Psoas muscle (tissue), 8 donors: ENCODE results near the gene SCYL3. TPM values are rescaled to one million over a fixed set of nuclear protein-coding genes. Genes with fewer than 3 reads are reported as not detected.
"Not testable (repeated sequence)": the region's sequence is repeated elsewhere in the genome, so short reads cannot be mapped to it uniquely, and the experiment has no call there.

Experiments
- ATAC-seq, 4 donors: fragments of 200-7000 bp; cut with Tn5 transposase; one replicate each; pipeline ENCODE4 v1.9.1; 2020; ENCODE audit warnings: moderate library complexity in 3 of 4, mild to moderate bottlenecking in 2 of 4
- DNase-seq, 2 donors: peaks; one replicate each; pipeline ENCODE4 v3.0.0-alpha.2; 2020
- H3K27ac ChIP-seq: fragments of 200-600 bp; one replicate; pipeline ENCODE4 v1.8.0; 2022
- H3K27me3 ChIP-seq, 3 donors: fragments of 200-600 bp in 1 of 3; one replicate each; pipeline versions ENCODE4 v1.6.1 to v1.8.0; 2013 to 2022; ENCODE audit warnings: low read length in 2 of 3, mild to moderate bottlenecking in 2 of 3, moderate library complexity in 1 of 3; ENCODE audit not compliant: insufficient read depth in 3 of 3
- H3K36me3 ChIP-seq, 2 donors: fragments of 200-600 bp in 1 of 2; one replicate each; pipeline versions ENCODE4 v1.6.1 to v1.8.0; 2013 to 2022; ENCODE audit warnings: low read depth in 1 of 2, mild to moderate bottlenecking in 1 of 2, moderate library complexity in 1 of 2; ENCODE audit not compliant: insufficient read depth in 1 of 2
- H3K4me1 ChIP-seq: fragments of 200-600 bp; one replicate; pipeline ENCODE4 v1.8.0; 2022
- H3K4me3 ChIP-seq: fragments of 200-600 bp; one replicate; pipeline ENCODE4 v1.8.0; 2022; ENCODE audit warnings: mild to moderate bottlenecking
- H3K9me3 ChIP-seq: fragments of 200-600 bp; one replicate; pipeline ENCODE4 v1.8.0; 2022
- WGBS, 3 donors: extraction: QIAGEN DNeasy Blood & Tissue Kit; methylation state at CpG; one replicate each; pipeline versions ENCODE4 v1.1.6 to v1.1.7; 2013; 5-methylcytosine and 5-hydroxymethylcytosine counted together
- intact Hi-C, 2 donors: fragments of 100-400 bp; cut with DNase I; formaldehyde crosslinking; loops; one replicate each; pipeline versions ENCODE4 v1.11.0 to v1.14.2; 2022
- polyA plus RNA-seq, 3 donors: library from polyadenylated mRNA; stranded (reverse); fragments of 200-250 nt; gene quantifications; one replicate each; pipeline ENCODE4 v1.2.3, GENCODE V29; 2013
- total RNA-seq, 4 donors: library from RNA; stranded (reverse); fragmentation: NEBNext Ultra II Directional in 2 of 4; extraction: Animal tissue kit (Norgen Biotek cat#: 25700) in 2 of 4; gene quantifications; one replicate each; pipeline versions ENCODE4 v1.2.1 to v1.2.4, GENCODE V29; 2021 to 2023
- TF ChIP-seq, protein P1 (sequence below): fragments of 200-600 bp; IDR thresholded peaks from one replicate; pipeline ENCODE4 v1.8.0; 2022; ENCODE audit warnings: antibody characterized with exemption
- donor health status: healthy with polysubstance abuse.
- donor health status: DM: no; HTN: no; CAD: no; lungs with moderate emphysema.
- donor health status: Bipolar disorder and iron deficiency.
- donor health status: healthy.
- donor health status: DM: yes; HTN: yes; CAD: no.
- donor health status: DM: no; HTN: no; CAD: no.
- donor health status: DM: no; HTN: no; CAD: no.
- donor health status: DM: yes; HTN: yes; CAD: no.

Gene SCYL3
- total and polyA plus RNA-seq, 7 donors = 6.0 to 15.7 (median 7.5) TPM

DNA sequence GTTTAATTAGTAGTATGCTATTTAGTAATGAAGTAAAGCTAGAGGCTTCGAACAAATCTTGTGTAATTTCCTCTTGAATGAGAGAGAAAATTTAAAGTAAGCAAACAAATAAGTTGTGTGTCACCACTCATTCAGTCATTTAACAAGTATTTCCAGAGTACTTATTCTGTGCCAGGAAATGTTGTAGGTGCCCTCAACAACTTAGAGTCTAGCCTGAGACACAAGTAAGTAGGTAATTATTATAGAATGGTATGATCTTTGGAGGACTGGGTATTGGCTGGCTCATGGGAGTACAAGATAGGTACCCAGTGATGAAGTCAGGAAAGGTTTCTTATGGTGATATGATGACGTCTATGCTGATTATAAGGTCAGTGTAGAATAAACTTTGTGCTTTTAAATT, 81.6 kb downstream of the SCYL3 start:
- intact Hi-C loops = loop anchor here in 1 of 2 donors (5.0 kb wide), 1 partner anchor 260 kb away; no protein-coding TSS in a partner anchor
- Histone ChIP-seq H3K36me3 (peaks cover 0 to 26% of the 10 kb centered on the region in 2 donors), H3K27ac (no peak overlapping the region), H3K4me1 (no peaks in the 10 kb centered on the region), H3K27me3 (no peaks in the 10 kb centered on the region), H3K9me3 (no peaks in the 10 kb centered on the region), H3K4me3 (no peak overlapping the region)
- TF ChIP-seq, protein P1, sequence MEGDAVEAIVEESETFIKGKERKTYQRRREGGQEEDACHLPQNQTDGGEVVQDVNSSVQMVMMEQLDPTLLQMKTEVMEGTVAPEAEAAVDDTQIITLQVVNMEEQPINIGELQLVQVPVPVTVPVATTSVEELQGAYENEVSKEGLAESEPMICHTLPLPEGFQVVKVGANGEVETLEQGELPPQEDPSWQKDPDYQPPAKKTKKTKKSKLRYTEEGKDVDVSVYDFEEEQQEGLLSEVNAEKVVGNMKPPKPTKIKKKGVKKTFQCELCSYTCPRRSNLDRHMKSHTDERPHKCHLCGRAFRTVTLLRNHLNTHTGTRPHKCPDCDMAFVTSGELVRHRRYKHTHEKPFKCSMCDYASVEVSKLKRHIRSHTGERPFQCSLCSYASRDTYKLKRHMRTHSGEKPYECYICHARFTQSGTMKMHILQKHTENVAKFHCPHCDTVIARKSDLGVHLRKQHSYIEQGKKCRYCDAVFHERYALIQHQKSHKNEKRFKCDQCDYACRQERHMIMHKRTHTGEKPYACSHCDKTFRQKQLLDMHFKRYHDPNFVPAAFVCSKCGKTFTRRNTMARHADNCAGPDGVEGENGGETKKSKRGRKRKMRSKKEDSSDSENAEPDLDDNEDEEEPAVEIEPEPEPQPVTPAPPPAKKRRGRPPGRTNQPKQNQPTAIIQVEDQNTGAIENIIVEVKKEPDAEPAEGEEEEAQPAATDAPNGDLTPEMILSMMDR = no peak
- DNase-seq = no peak
- no peak for ATAC-seq
- 90 to 94% (median 94%) methylated on average over 2 of the region's 2 CpGs for WGBS, 3 donors

DNA sequence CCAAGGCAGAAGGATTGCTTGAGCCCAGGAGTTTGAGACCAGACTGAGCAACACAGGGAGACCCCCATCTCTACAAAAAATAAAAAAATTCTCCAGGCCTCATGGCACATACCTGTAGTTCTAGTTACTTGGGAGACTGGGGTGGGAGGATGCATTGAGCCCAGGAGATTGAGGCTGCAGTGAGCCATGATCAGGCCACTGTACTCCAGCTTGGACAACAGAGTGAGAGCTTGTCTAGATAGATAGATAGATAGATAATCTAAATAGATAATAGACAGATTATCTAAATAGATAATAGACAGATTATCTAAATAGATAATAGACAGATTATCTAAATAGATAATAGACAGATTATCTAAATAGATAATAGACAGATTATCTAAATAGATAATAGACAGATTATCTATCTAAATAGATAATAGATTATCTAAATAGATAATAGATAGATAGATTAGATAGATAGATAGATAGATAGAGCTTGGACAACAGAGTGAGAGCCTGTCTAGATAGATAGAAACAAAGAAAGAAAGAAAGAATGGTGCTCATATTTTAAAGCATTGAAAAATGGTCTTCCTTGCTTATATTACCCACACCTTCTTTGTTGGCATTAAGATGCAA, 82.2 kb downstream of the SCYL3 start:
- H3K4me3 ChIP-seq, H3K27me3 ChIP-seq, DNase-seq, H3K4me1 ChIP-seq, ATAC-seq, H3K9me3 ChIP-seq, H3K27ac ChIP-seq: not testable (repeated sequence)
- peaks cover 0 to 32% of the 10 kb centered on the region in 2 donors for H3K36me3 ChIP-seq
- intact Hi-C loops = loop anchor here in 1 of 2 donors (5.0 kb wide), 1 partner anchor 259 kb away; no protein-coding TSS in a partner anchor

DNA sequence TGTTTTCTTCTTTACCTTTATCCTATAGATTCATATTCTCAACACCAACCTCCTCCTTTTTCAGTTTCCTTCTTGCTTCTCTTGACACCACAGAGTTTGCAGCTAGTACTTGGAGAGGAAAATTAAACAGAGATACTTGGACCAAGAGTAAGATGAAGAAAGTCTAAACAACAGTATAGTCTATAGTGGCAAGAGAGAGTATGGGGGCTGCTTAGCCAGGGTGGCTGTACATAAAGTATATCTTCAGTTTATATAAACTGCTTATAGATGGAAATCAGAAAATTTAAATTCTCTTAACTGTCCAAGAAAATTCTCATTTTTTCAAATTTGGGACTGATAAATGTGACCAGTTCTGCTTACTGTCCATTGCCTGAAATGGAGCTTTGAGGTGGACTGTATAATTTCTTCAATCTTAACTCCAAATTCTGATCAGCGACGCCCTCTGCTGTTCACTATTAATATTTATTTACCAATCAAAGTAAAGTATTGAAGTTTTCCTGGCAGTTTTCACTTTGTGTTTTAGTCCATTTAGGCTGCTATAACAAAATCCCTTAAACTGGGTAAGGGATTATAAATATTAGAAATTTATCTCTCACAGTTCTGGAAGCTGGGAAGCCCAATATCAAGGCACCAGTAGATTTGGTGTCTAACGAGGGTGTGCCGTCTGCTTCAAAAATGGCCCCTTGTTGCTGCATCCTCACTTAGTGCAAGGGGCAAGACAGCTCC, 84.2 kb downstream of the SCYL3 start:
- H3K27me3 ChIP-seq = no peaks in the 10 kb centered on the region
- no peak overlapping the region for H3K4me3 ChIP-seq
- peaks cover 0 to 45% of the 10 kb centered on the region in 2 donors for H3K36me3 ChIP-seq
- H3K4me1 ChIP-seq = no peaks in the 10 kb centered on the region
- WGBS, 3 donors = 65 to 68% (median 66%) methylated on average over 4 of the region's 4 CpGs
- intact Hi-C loops = loop anchor here in 1 of 2 donors (5.0 to 10.0 kb wide), 2 partner anchors 205 to 257 kb away; no protein-coding TSS in a partner anchor
- H3K27ac ChIP-seq = no peak overlapping the region
- TF ChIP-seq, protein P1 = peak; percentile 52
- no peak for ATAC-seq
- no peak for DNase-seq
- no peaks in the 10 kb centered on the region for H3K9me3 ChIP-seq

DNA sequence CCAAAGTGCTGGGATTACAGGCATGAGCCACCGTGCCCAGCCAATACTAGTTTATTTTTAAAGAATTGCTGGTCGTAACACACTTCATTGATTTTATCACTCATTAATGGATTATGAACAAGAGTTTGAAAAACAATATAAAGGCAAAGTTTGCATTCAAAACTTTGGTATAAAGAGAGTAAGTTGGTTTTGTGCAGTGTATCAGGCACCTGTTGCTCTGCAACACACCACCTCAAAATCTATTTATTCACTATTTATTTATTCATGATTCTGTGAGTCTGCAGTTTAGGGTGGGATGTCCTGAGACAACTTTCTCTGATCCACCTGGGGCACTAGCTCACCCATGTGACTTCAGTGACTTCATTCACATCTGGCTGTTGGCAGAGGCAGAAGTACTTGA, 88.8 kb downstream of the SCYL3 start:
- Histone ChIP-seq H3K4me1 (no peaks in the 10 kb centered on the region), H3K27ac (no peak overlapping the region), H3K27me3 (no peaks in the 10 kb centered on the region), H3K4me3 (no peak overlapping the region), H3K36me3 (peaks cover 0 to 69% of the 10 kb centered on the region in 2 donors), H3K9me3 (no peaks in the 10 kb centered on the region)
- TF ChIP-seq, protein P1 = no peak
- intact Hi-C loops = loop anchor here in 1 of 2 donors (10.0 kb wide), 1 partner anchor 200 kb away; no protein-coding TSS in a partner anchor
- no peak for ATAC-seq
- WGBS, 3 donors = 91 to 97% (median 96%) methylated on average over 2 of the region's 2 CpGs
- DNase-seq = no peak

DNA sequence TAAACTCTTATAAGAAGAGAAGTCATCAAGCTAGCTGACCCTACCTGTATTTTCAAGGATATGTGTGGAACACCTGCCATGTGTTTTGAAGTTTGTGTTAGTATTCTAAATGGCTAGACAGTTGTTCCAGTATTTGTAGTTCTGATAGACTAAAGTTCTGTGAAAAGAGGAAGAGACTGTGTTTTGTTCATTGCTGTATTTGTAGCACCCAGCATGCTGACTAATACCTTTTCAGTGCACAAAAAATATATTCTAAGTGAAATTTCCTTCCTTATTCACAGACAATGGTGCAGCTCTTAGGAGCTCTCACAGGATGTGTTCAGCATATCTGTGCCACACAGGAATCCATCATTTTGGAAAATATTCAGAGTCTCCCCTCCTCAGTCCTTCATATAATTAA, 90.8 kb downstream of the SCYL3 start:
- H3K4me3 ChIP-seq = no peak overlapping the region
- intact Hi-C loops = loop anchor here in 1 of 2 donors (10.0 kb wide), 1 partner anchor 198 kb away; no protein-coding TSS in a partner anchor
- TF ChIP-seq, protein P1 = no peak
- peaks cover 0 to 57% of the 10 kb centered on the region in 2 donors for H3K36me3 ChIP-seq
- no peaks in the 10 kb centered on the region for H3K9me3 ChIP-seq
- DNase-seq (no peak), ATAC-seq (no peak)
- no peaks in the 10 kb centered on the region for H3K27me3 ChIP-seq
- H3K4me1 ChIP-seq = no peaks in the 10 kb centered on the region
- no peak overlapping the region for H3K27ac ChIP-seq
